Epithelial cell of prostate (primary cell): ENCODE data around the gene CST9.

Source experiments
- DNase-seq: peaks from one replicate; pipeline ENCODE4 v3.0.0-alpha.2; 2011; ENCODE audit warnings: low read depth, low spot score
- H3K27ac ChIP-seq: fragments of 450-650 bp; 2 replicates; pipeline ENCODE4 v1.5.1; 2017; ENCODE audit warnings: mild to moderate bottlenecking

Gene CST9

DNA sequence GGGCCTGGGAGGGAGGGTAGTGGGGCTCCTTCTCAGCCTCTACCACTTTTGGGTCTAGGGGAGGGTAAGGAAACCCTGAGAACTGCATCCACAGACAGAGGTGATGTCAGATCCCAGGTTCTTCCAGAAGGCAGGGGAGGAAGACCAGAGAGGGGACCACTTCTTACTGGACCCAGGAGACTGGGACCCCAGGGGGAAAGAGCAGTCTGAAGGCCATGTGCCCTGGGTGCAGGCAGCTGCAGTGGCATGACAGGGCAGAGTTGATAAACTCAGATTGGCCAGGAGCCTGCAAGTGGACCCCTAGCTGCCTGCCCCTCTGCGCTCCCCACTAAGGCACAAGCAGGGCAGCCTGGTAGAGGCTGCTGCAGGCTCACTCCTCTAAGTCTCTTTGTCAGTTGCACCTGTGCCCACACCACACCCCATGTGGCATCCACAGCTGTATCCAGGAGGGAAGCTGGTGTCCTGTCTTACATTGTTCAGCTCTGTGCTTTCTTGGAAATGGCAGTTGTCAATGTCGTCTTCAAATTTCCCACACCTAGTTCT lies 40.1 kb downstream of the CST9 start:
- no peak for DNase-seq
- no peak overlapping the region for H3K27ac ChIP-seq

DNA sequence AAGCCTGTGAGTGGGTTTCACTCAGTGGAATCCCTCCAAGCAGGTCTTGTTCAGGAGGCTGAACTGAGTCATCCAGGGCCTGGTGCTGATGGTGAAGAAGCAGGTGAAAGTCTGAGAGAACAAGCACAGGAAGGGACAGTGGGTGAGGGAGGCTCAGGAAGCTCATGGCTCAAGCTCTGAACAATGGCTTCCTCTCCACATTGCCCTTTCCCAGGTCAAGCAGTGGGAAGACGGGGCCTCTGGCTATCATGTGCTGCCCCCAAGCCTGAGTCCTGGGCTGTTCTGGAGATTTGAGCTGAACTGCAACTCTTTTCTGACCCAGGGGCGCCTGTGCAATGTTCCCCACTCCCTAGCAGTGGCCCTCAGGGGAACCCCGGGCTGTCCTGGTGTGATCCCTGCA lies 40.8 kb downstream of the CST9 start:
- no peak overlapping the region for H3K27ac ChIP-seq
- DNase-seq: no peak

GRCh38 chr20:23562721-23563342 lies 42.9 kb downstream of the CST9 start:
- H3K27ac ChIP-seq: no peak overlapping the region
- DNase-seq: no peak

GRCh38 chr20:23554401-23554800 lies 51.3 kb downstream of the CST9 start:
- H3K27ac ChIP-seq: no peak overlapping the region
- no peak for DNase-seq
